Parathyroid adenoma (tissue), 2 donors: ENCODE results near the gene OSBPL2.

Experiments
- H2AFZ ChIP-seq: fragments of 300-600 bp; sonication (generic); one replicate; pipeline ENCODE4 v1.7.0; 2017; ENCODE audit warnings: antibody characterized with exemption, mild to moderate bottlenecking
- H3K27ac ChIP-seq: fragments of 300-600 bp; sonication (generic); one replicate; pipeline ENCODE4 v1.7.0; 2017
- H3K27me3 ChIP-seq: fragments of 300-600 bp; sonication (generic); one replicate; pipeline ENCODE4 v1.7.0; 2017; ENCODE audit warnings: low read length; ENCODE audit not compliant: control insufficient read depth, insufficient read depth
- H3K36me3 ChIP-seq: fragments of 300-600 bp; sonication (generic); one replicate; pipeline ENCODE4 v1.7.0; 2017; ENCODE audit warnings: low read length; ENCODE audit not compliant: control insufficient read depth, insufficient read depth
- H3K4me1 ChIP-seq: fragments of 300-600 bp; sonication (generic); one replicate; pipeline ENCODE4 v1.7.0; 2017; ENCODE audit warnings: control low read depth
- H3K4me2 ChIP-seq: fragments of 300-600 bp; sonication (generic); one replicate; pipeline ENCODE4 v1.7.0; 2017; ENCODE audit warnings: low read length
- H3K4me3 ChIP-seq: fragments of 300-600 bp; sonication (generic); one replicate; pipeline ENCODE4 v1.7.0; 2017; ENCODE audit warnings: low read depth, low read length
- H3K79me2 ChIP-seq: fragments of 300-600 bp; sonication (generic); one replicate; pipeline ENCODE4 v1.7.0; 2017; ENCODE audit warnings: control low read depth
- H3K9ac ChIP-seq: fragments of 300-600 bp; sonication (generic); one replicate; pipeline ENCODE4 v1.7.0; 2017; ENCODE audit warnings: mild to moderate bottlenecking
- H3K9me3 ChIP-seq: fragments of 300-600 bp; sonication (generic); one replicate; pipeline ENCODE4 v1.7.0; 2017; ENCODE audit warnings: low read length; ENCODE audit not compliant: control insufficient read depth
- CTCF ChIP-seq: fragments of 300-600 bp; sonication (generic); IDR thresholded peaks from one replicate; pipeline ENCODE4 v1.7.0; 2017; ENCODE audit warnings: antibody characterized with exemption, mild to moderate bottlenecking
- donor health status: primary hyperparathyroidism.

The OSBPL2 gene

DNA sequence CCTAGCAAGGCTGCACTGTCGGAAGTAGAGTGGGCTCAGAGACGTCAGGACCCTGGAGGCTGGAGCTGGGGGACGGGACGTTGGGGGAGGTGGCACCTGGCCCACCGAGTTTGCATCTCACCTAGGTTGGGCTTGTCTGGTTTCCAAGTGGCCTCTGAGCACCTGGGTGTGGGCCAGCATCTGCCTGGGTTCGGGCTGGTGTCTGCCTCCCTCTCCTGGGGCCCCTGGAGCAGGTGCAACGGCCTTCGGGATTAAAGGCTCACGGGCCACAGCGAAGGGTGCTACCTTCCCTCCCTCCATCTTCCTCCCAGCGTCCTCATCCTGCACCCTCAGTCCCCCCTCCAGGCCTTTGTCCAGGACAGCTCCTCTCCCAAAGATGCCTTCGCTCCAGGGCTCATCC lies 24.3 kb upstream of the OSBPL2 start:
- Histone ChIP-seq H3K27ac (no peak overlapping the region), H3K4me1 (no peaks in the 10 kb centered on the region), H3K9ac (no peak overlapping the region), H3K27me3 (no peaks in the 10 kb centered on the region), H3K36me3 (no peaks in the 10 kb centered on the region), H3K79me2 (no peaks in the 10 kb centered on the region), H3K9me3 (no peaks in the 10 kb centered on the region), H3K4me2 (no peak overlapping the region), H3K4me3 (no peak overlapping the region), H2AFZ (no peak overlapping the region)
- no peak for TF ChIP-seq CTCF

DNA sequence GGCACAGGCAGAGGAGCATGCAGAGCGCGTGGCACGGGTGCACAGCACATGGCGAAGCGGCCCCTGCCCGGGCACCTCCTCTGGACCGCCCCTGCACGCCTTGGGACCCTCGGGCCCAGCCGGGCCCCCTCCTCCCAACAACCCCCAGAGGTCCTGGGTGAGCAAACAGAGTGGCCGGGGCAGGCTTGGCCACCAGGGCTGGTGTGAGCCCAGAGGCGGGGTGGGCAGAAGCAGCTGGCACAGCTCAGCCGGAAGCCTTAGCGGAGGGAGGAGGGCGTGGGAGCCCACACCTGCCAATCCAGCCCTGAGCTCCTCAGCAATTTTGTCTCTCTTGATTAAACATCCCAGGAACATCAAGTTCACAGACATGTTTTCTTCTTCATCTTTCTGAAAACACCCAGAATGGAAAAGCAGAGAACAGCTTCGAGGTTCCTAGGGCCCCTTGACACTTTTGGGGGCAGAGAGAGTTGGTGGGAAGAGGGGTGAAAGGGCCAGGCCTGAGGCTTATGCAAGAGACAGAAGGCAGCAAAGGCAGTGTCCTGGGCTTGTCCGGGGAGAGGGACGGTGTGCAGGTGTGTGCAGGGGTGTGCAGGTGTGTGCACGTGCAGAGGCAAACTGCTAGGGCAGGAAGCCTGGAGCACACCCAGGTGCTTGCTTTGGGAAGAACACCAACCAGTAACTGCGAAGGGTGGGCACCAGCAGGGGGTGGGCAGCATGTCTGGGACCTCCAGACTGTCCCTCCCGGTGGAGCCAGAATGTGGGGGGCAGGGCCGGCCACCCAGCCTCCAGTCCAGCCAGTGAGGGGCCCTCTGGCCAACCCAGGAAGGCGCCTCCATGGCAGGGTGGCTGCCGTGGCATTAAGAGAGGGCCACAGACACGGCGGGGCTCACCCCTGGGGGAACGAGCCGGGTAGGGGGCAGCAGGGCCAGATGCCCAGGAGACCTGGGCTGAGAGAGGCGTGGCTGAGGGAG lies 23.0 kb upstream of the OSBPL2 start:
- Histone ChIP-seq H3K36me3 (no peaks in the 10 kb centered on the region), H3K4me2 (no peak overlapping the region), H3K4me3 (no peak overlapping the region), H3K27me3 (no peaks in the 10 kb centered on the region), H3K4me1 (no peaks in the 10 kb centered on the region), H3K9ac (no peak overlapping the region), H3K27ac (no peak overlapping the region), H3K9me3 (no peaks in the 10 kb centered on the region), H3K79me2 (no peaks in the 10 kb centered on the region), H2AFZ (no peak overlapping the region)
- TF ChIP-seq CTCF: no peak

DNA sequence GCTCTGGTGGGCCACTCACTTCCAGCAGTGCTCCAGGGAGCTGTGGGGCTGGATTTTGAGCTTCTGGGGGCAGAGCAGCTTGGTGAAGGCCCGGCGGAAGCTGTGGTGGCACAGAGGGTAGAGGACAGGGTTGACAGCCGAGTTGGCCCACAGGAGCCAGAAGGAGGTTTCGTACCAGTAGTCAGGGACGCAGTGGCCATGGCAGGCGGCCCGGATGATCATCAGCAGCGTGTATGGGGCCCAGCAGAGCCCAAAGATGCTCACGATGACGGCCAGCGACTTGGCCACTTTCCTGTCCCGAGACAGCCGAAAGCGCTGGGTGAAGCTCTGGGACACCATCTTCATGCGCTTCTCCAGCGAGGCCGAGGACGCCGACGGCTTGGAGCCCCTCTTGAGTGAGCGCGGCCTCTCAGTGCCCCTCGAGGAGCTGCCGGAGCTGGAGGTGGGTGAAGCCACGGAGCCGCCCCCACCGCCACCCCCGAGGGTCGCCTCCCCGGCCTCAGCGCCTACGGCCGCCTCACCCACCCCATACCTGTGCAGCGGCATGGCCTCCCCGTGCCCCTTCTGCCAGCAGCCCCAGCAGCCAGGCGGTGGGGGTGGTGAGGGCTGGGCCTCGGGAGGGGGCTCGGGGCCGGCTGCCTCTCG lies 22.2 kb upstream of the OSBPL2 start:
- H2AFZ ChIP-seq: no peak overlapping the region
- no peak overlapping the region for H3K9ac ChIP-seq
- no peak overlapping the region for H3K4me3 ChIP-seq
- no peaks in the 10 kb centered on the region for H3K36me3 ChIP-seq
- H3K4me1 ChIP-seq: no peaks in the 10 kb centered on the region
- no peaks in the 10 kb centered on the region for H3K9me3 ChIP-seq
- no peak overlapping the region for H3K27ac ChIP-seq
- H3K79me2 ChIP-seq: no peaks in the 10 kb centered on the region
- no peaks in the 10 kb centered on the region for H3K27me3 ChIP-seq
- TF ChIP-seq CTCF: no peak
- H3K4me2 ChIP-seq: no peak overlapping the region

DNA sequence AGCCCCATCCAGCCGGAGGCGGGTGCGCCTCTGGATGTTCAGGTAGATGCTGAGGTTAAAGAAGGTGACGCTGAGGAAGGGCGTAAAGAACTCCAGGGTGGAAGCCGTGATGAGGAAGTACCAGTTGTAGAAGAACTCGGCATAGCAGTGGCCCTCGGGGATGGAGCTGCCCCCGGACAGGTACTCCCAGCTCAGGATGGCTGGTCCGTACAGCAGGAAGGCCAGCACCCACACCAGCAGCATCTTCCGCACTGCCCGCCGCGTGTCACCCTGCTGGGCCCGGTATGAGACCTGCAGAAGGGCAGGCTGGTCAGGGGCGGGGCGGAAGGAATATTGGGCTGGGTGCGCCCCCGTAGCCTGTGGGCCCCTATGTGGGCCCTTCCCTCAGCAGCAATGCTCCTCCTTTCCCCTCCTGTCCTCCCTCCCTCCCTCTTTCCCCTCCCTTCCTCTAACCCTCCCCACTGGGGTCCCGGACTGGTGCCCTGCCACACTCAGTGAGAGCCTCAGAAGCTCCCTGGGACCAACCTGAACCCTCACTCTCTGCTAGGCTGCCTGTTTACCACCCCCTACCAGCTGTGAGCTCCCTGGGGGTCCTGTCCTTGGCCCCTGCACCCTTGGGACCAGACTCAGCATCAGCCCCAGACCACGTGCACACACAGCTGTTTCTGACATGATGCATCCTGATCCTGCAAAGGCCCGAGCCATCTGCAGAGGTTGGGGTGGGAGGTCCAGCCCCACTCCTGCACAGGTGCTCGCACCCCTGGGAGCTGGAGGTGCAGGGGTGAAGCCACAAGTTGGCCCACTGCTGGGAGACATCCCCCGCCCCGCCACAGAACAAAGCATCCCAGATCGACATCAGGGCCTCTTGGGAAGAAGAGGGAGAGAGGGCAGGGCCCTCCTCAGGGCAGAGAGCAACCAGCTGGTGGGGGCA lies 21.4 kb upstream of the OSBPL2 start:
- no peak overlapping the region for H3K4me3 ChIP-seq
- no peak overlapping the region for H3K4me2 ChIP-seq
- H3K27me3 ChIP-seq: no peaks in the 10 kb centered on the region
- no peaks in the 10 kb centered on the region for H3K9me3 ChIP-seq
- no peak overlapping the region for H3K9ac ChIP-seq
- H3K36me3 ChIP-seq: no peaks in the 10 kb centered on the region
- no peak overlapping the region for H3K27ac ChIP-seq
- H2AFZ ChIP-seq: no peak overlapping the region
- no peaks in the 10 kb centered on the region for H3K79me2 ChIP-seq
- no peaks in the 10 kb centered on the region for H3K4me1 ChIP-seq
- no peak for TF ChIP-seq CTCF
